Measurements from ENCODE around the gene MYDGF. TPM values are rescaled to one million over a fixed set of nuclear protein-coding genes. Genes with fewer than 3 reads are reported as not detected.

Gene MYDGF
- total and polyA plus RNA-seq, 2 of the 13 experiments (the other 11 are each of a cell fraction or from before 2014, with no cell fraction given) = 116 to 198 TPM

DNA sequence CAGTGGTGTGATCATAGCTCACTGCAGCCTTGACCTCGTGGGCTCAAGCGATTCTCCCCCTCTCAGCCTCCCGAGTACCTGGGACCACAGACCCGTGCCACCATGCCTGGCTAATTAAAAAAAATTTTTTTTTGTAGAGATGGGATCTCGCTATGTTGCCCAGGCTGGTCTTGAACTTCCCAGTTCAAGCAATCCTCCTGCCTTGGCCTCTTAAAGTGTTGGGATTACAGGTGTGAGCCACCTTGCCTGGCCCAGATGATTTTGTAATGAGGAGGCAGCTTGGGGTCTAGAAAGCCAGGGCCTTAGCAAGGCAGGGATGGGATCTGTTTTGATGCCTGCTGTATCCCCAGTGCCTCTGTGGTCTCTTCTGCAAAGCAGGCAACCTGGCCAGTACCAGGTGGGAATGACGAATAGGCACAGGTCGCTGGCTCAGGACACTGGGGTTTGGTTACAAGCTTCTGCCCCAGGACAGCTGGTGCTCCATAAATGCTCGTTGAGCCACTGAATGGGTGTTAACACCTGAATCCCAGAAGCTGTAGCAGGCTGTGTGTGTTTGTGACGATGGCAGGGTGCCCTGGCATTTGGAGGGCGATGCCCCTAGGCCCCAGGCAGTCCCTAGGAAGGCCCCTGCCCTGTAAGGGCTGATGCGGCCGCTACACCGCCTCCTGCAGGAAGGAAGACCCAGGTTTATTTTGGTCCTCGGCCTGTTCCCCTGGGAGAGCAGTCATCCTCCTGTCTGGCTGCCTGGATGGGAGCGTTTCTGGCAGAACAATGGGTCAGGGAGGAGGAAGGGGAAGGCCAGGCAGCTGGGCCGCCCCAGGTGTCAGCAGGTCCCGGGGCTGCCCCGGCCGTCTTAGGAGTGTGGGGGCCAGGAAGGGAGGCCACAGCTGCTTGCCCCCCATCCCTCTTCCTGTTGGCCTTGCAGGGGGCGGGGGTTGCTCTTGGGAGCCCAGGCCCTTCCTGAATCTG lies 22.2 kb downstream of the MYDGF start (continued):
- TF ChIP-seq, protein P1, sequence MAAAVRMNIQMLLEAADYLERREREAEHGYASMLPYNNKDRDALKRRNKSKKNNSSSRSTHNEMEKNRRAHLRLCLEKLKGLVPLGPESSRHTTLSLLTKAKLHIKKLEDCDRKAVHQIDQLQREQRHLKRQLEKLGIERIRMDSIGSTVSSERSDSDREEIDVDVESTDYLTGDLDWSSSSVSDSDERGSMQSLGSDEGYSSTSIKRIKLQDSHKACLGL (CRISPR knock-in tag; IDR thresholded peaks at IDR 0.05) = no peak
- TF ChIP-seq PHB2 (IDR thresholded peaks at IDR 0.05; ENCODE audit: partially characterized antibody) (no peak), BRD4 (CRISPR knock-in tag; IDR thresholded peaks at IDR 0.05) (no peak), ZNF121 (CRISPR knock-in tag; IDR thresholded peaks at IDR 0.05) (0 out of 2 replicates have a peak, but pooled peaks have one; percentile 51), MXD4 (CRISPR knock-in tag; IDR thresholded peaks at IDR 0.05) (no peak), CAMTA2 (CRISPR knock-in tag; IDR thresholded peaks at IDR 0.05; ENCODE audit: borderline replicate concordance) (no peak)
- TF ChIP-seq, protein P2, sequence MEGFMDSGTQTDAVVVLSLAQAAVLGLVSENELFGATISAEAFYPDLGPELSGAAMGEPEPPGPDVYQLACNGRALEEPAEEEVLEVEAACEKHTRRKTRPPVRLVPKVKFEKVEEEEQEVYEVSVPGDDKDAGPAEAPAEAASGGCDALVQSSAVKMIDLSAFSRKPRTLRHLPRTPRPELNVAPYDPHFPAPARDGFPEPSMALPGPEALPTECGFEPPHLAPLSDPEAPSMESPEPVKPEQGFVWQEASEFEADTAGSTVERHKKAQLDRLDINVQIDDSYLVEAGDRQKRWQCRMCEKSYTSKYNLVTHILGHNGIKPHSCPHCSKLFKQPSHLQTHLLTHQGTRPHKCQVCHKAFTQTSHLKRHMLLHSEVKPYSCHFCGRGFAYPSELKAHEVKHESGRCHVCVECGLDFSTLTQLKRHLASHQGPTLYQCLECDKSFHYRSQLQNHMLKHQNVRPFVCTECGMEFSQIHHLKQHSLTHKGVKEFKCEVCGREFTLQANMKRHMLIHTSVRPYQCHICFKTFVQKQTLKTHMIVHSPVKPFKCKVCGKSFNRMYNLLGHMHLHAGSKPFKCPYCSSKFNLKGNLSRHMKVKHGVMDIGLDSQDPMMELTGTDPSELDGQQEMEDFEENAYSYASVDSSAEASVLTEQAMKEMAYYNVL (CRISPR knock-in tag; IDR thresholded peaks at IDR 0.05; ENCODE audit: borderline replicate concordance) = no peak

DNA sequence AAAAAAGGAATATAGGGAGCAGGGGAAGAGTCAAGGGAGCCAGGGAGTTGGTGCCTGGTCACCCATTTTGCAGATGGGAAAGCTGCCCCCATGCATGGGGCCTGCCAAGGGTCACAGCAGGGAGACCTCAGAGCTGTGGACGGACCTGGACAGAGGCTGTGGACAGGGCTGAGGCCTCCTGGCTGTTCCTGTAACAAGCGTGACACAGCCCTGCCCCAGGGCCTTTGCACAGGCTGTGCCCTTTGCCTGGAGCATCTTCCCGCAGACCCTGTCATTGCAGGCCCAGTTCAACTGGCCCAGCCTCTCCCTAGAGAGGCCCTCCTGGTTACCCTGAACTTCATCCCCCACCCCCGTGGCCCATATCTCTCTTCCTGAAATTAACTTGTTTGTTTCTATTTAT lies 24.4 kb downstream of the MYDGF start:
- BruUV-seq (replicated peaks) = no TSS peak
- Histone ChIP-seq H3K4me1 (ENCODE audit: insufficient read depth, low read length) (peaks cover 12% of the 10 kb centered on the region), H4K20me1 (ENCODE audit: insufficient read depth, low read length) (peaks cover 18% of the 10 kb centered on the region; the same call in 1 of the 2 replicates), H3K36me3 (replicated peaks in 1 of 2; ENCODE audit: control insufficient read depth in 1 of 2, insufficient read depth in 2 of 2, low read length in 2 of 2) (peaks cover 0 to 11% of the 10 kb centered on the region in 2 experiments; a peak in 3 of 5 replicates), H3K4me2 (ENCODE audit: low read depth, low read length) (no peak overlapping the region), H2AFZ (ENCODE audit: low read length) (no peak overlapping the region), H3K9ac (ENCODE audit: insufficient read depth, low read depth, low read length) (no peak overlapping the region), H3K9me3 (ENCODE audit: low read length) (no peaks in the 10 kb centered on the region), H3K27me3 (ENCODE audit: control insufficient read depth in 1 of 2, insufficient read depth in 2 of 2, low read length in 2 of 2) (no peaks in the 10 kb centered on the region), H3K27ac (ENCODE audit: extremely low read length, insufficient read depth, low read length) (no peak overlapping the region), H3K79me2 (ENCODE audit: insufficient read depth, low read length) (peaks cover 29% of the 10 kb centered on the region), H3K4me3 (replicated peaks in 1 of 3; ENCODE audit: insufficient read depth in 1 of 3, low read depth in 2 of 3, low read length in 3 of 3) (no peak overlapping the region)
- FAIRE-seq = no peak
- CTCF ChIA-PET (ENCODE audit: low intra/inter-chr PET ratio, low total read pairs) = no interaction called here
- no peak for TF ChIP-seq ZNF253 (CRISPR knock-in tag; IDR thresholded peaks at IDR 0.05; ENCODE audit: borderline replicate concordance)
- TF ChIP-seq ZMYM3 (CRISPR knock-in tag; IDR thresholded peaks at IDR 0.05) = peak; percentile 71
- peak; percentile 75 for TF ChIP-seq ZNF629 (CRISPR knock-in tag; conservative IDR thresholded peaks at IDR 0.05)
- no peak for TF ChIP-seq ZMYM2 (CRISPR knock-in tag; IDR thresholded peaks at IDR 0.05)
- peak; percentile 36 for TF ChIP-seq AGO2 (optimal IDR thresholded peaks at IDR 0.05; ENCODE audit: low read depth, low read length)
- 100% methylated on average over 1 of the region's 4 CpGs for WGBS (ENCODE audit: low lambda C conversion rate)
- in situ Hi-C loops (cut with HindIII; ENCODE audit: extremely low pct_ligation_motif_present, low pct_unique_long_range_greater_than_20kb) = no loop called here
- DNase-seq (ENCODE audit: low spot score) = no peak
- POLR2A ChIA-PET = interaction anchor here (0.9 kb wide), 1 partner anchor 55 kb away, joined by 3 read pairs; no protein-coding TSS in a partner anchor
- no peak for ATAC-seq
- intact Hi-C loops (cut with micrococcal nuclease; ENCODE audit: unreplicated experiment) = no loop called here

All from HepG2 (cell line).